Effector memory CD4-positive, alpha-beta T cell (primary cell): Measurements from ENCODE around the gene TMEM86B.

Experiments
- DNase-seq, 3 donors: peaks; one replicate each; pipeline ENCODE4 v3.0.0-alpha.2; 2020
- H3K27ac ChIP-seq: 2 replicates; pipeline ENCODE4 v1.7.0; 2013; ENCODE audit warnings: mild to moderate bottlenecking, low read length, moderate library complexity; ENCODE audit not compliant: insufficient read depth, poor library complexity, severe bottlenecking
- H3K27me3 ChIP-seq: replicated peaks from 2 replicates; pipeline ENCODE4 v1.7.0; 2013; ENCODE audit warnings: mild to moderate bottlenecking, low read length; ENCODE audit not compliant: insufficient read depth, control insufficient read depth, poor library complexity, severe bottlenecking
- H3K36me3 ChIP-seq: 2 replicates; pipeline ENCODE4 v1.7.0; 2013; ENCODE audit warnings: mild to moderate bottlenecking, low read length, moderate library complexity; ENCODE audit not compliant: control insufficient read depth, insufficient read depth
- H3K4me1 ChIP-seq: 2 replicates; pipeline ENCODE4 v1.7.0; 2013; ENCODE audit warnings: low read length, mild to moderate bottlenecking; ENCODE audit not compliant: control insufficient read depth, insufficient read depth, poor library complexity, severe bottlenecking
- H3K4me3 ChIP-seq: 2 replicates; pipeline ENCODE4 v1.7.0; 2013; ENCODE audit warnings: low read length, low read depth, mild to moderate bottlenecking; ENCODE audit not compliant: insufficient read depth, poor library complexity, severe bottlenecking
- H3K9me3 ChIP-seq: 2 replicates; pipeline ENCODE4 v1.7.0; 2013; ENCODE audit warnings: mild to moderate bottlenecking, low read length, moderate library complexity; ENCODE audit not compliant: control insufficient read depth

The TMEM86B gene

GRCh38 chr19:55178781-55179599 lies 49.6 kb downstream of the TMEM86B start:
- H3K27ac ChIP-seq = peak overlapping the region; percentile 36
- H3K9me3 ChIP-seq = no peaks in the 10 kb centered on the region
- H3K27me3 ChIP-seq = peaks cover 46% of the 10 kb centered on the region
- DNase-seq = peak; percentile 92 to 95 (median 94)
- peaks cover 25% of the 10 kb centered on the region for H3K4me1 ChIP-seq
- H3K4me3 ChIP-seq = peak overlapping the region; percentile 44
- H3K36me3 ChIP-seq = no peaks in the 10 kb centered on the region
